ENCODE data around the gene SPO11.

The SPO11 gene

GRCh38 chr20:57372581-57373350, 43.2 kb downstream of the SPO11 start:
- H3K4me3 ChIP-seq (ENCODE audit: low read depth, low read length): no peak overlapping the region
- no peaks in the 10 kb centered on the region for H3K9me3 ChIP-seq (ENCODE audit: control insufficient read depth, insufficient read depth, low read length)
- H3K27me3 ChIP-seq (ENCODE audit: control insufficient read depth, insufficient read depth, low read length): no peaks in the 10 kb centered on the region
- peaks cover 66% of the 10 kb centered on the region for H3K36me3 ChIP-seq (ENCODE audit: control insufficient read depth, insufficient read depth, low read length)
- no peak overlapping the region for H3K9ac ChIP-seq (ENCODE audit: low read depth, low read length)
- H3K4me1 ChIP-seq (ENCODE audit: control insufficient read depth, insufficient read depth, low read length): no peaks in the 10 kb centered on the region

DNA sequence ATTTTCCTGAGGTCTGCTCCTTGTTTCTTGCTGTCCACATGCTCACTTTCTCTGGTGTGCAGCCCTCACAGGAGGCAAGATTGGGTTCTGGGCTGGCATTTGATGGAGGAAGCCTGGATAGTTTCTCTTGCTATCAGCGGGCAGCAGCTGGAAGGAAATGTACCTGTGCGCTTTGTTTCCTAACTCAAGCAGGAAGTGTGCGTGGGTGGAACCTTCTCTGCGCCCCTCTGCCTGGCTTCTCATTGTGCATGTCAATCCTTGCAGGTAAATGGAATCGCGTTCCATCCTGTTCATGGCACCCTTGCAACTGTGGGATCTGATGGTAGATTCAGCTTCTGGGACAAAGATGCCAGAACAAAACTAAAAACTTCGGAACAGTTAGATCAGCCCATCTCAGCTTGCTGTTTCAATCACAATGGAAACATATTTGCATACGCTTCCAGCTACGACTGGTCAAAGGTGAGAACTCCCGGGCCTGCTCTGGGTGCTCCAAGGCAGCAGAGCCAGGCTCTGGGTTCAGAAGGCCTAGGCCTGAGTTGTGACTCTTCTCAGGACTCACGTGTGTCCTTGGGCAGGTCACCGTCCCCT, 44.8 kb downstream of the SPO11 start:
- Histone ChIP-seq H3K27me3 (ENCODE audit: control insufficient read depth, insufficient read depth, low read length) (no peaks in the 10 kb centered on the region), H3K4me3 (ENCODE audit: low read depth, low read length) (no peak overlapping the region), H3K4me1 (ENCODE audit: control insufficient read depth, insufficient read depth, low read length) (no peaks in the 10 kb centered on the region), H3K9me3 (ENCODE audit: control insufficient read depth, insufficient read depth, low read length) (no peaks in the 10 kb centered on the region), H3K9ac (ENCODE audit: low read depth, low read length) (no peak overlapping the region), H3K36me3 (ENCODE audit: control insufficient read depth, insufficient read depth, low read length) (peaks cover 62% of the 10 kb centered on the region)

DNA sequence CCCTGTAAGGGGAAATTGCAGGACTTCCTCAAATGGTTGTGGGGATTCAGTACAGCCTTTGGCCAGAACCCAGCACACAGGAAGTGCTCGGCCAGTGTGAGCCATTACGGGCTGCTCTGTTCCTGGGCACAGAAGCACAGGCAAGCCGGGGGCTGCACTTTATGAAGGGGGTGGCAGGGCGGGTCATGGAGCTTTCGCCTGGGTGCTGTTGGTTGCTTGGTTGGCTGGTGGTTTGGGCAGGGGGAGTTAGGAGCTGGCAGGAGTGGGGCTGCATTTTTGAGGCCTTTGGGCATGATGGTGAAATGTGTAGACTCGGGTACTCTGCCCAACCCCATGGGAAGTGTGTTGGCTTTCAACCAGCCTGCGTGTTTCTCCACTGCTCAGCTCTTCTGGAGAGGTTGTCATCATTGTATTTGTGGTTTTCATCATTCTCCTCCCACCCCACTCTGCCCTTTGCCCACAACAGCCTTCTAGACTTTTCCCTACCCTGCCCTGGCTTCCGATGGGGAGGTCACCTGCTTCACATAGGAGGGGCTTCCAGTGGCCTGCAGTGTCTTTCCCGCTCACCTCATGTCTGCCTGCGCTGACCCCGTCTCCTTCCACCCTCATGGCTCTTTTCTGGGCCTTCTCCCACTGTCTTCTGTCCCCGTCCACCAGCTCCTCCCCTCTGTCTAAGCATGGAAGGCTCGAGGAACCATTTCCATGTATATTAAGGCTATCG, 45.5 kb downstream of the SPO11 start:
- no peaks in the 10 kb centered on the region for H3K27me3 ChIP-seq (ENCODE audit: control insufficient read depth, insufficient read depth, low read length)
- no peak overlapping the region for H3K9ac ChIP-seq (ENCODE audit: low read depth, low read length)
- no peaks in the 10 kb centered on the region for H3K9me3 ChIP-seq (ENCODE audit: control insufficient read depth, insufficient read depth, low read length)
- peaks cover 57% of the 10 kb centered on the region for H3K36me3 ChIP-seq (ENCODE audit: control insufficient read depth, insufficient read depth, low read length)
- no peaks in the 10 kb centered on the region for H3K4me1 ChIP-seq (ENCODE audit: control insufficient read depth, insufficient read depth, low read length)
- H3K4me3 ChIP-seq (ENCODE audit: low read depth, low read length): no peak overlapping the region

DNA sequence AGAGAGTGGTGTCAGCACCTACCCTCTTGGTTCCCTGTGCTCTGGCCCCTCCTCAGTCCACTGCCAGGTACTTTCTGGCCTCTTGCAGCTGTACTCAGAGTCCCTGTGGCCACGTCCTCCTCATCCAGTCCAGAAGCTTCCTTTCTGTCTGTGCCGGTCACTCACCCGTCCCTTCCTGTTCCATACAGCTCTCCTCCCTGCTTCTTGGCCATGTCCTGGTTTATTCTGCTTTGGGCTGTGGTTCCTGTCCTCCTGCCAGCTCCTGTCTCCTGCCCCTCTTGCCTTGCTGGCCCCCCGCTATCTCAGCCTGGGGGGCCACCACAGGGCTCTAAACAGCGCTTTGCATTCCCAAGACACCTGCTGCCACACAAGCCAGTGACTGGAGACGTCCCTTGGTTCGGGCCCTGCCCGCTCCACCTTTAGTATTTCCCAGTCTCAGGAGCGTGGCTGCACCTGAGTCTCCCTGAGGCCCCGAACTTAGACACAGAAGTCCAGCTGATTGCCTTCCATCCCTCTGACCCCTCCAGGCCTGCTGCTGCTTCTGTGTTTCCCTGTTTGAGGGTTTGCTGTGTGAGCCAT, 46.1 kb downstream of the SPO11 start:
- H3K9ac ChIP-seq (ENCODE audit: low read depth, low read length): no peak overlapping the region

GRCh38 chr20:57377350-57377749, 47.7 kb downstream of the SPO11 start:
- Histone ChIP-seq H3K9me3 (ENCODE audit: control insufficient read depth, insufficient read depth, low read length) (no peaks in the 10 kb centered on the region), H3K4me3 (ENCODE audit: low read depth, low read length) (no peak overlapping the region), H3K9ac (ENCODE audit: low read depth, low read length) (no peak overlapping the region), H3K4me1 (ENCODE audit: control insufficient read depth, insufficient read depth, low read length) (no peaks in the 10 kb centered on the region), H3K27me3 (ENCODE audit: control insufficient read depth, insufficient read depth, low read length) (no peaks in the 10 kb centered on the region), H3K36me3 (ENCODE audit: control insufficient read depth, insufficient read depth, low read length) (peaks cover 37% of the 10 kb centered on the region)

More for the DNA sequence above, 46.1 kb downstream of the SPO11 start:
- Histone ChIP-seq H3K4me3 (ENCODE audit: low read depth, low read length) (no peak overlapping the region), H3K9me3 (ENCODE audit: control insufficient read depth, insufficient read depth, low read length) (no peaks in the 10 kb centered on the region), H3K4me1 (ENCODE audit: control insufficient read depth, insufficient read depth, low read length) (no peaks in the 10 kb centered on the region), H3K27me3 (ENCODE audit: control insufficient read depth, insufficient read depth, low read length) (no peaks in the 10 kb centered on the region), H3K36me3 (ENCODE audit: control insufficient read depth, insufficient read depth, low read length) (peaks cover 52% of the 10 kb centered on the region)

GRCh38 chr20:57378107-57378506, 48.5 kb downstream of the SPO11 start:
- no peaks in the 10 kb centered on the region for H3K27me3 ChIP-seq (ENCODE audit: control insufficient read depth, insufficient read depth, low read length)
- no peak overlapping the region for H3K9ac ChIP-seq (ENCODE audit: low read depth, low read length)
- H3K9me3 ChIP-seq (ENCODE audit: control insufficient read depth, insufficient read depth, low read length): no peaks in the 10 kb centered on the region
- H3K4me3 ChIP-seq (ENCODE audit: low read depth, low read length): no peak overlapping the region
- H3K36me3 ChIP-seq (ENCODE audit: control insufficient read depth, insufficient read depth, low read length): peaks cover 30% of the 10 kb centered on the region
- H3K4me1 ChIP-seq (ENCODE audit: control insufficient read depth, insufficient read depth, low read length): no peaks in the 10 kb centered on the region

- no peak overlapping the region for H3K9ac ChIP-seq (ENCODE audit: low read depth, low read length)
- H3K4me1 ChIP-seq (ENCODE audit: control insufficient read depth, insufficient read depth, low read length): no peaks in the 10 kb centered on the region
- no peaks in the 10 kb centered on the region for H3K27me3 ChIP-seq (ENCODE audit: control insufficient read depth, insufficient read depth, low read length)
- H3K4me3 ChIP-seq (ENCODE audit: low read depth, low read length): no peak overlapping the region
- H3K9me3 ChIP-seq (ENCODE audit: control insufficient read depth, insufficient read depth, low read length): no peaks in the 10 kb centered on the region
- peaks cover 23% of the 10 kb centered on the region for H3K36me3 ChIP-seq (ENCODE audit: control insufficient read depth, insufficient read depth, low read length)
Observed at GRCh38 chr20:57378646-57379262, 49.2 kb downstream of the SPO11 start.

GRCh38 chr20:57379263-57379647, 49.7 kb downstream of the SPO11 start:
- H3K4me3 ChIP-seq (ENCODE audit: low read depth, low read length): no peak overlapping the region
- no peaks in the 10 kb centered on the region for H3K27me3 ChIP-seq (ENCODE audit: control insufficient read depth, insufficient read depth, low read length)
- H3K9ac ChIP-seq (ENCODE audit: low read depth, low read length): no peak overlapping the region
- peaks cover 20% of the 10 kb centered on the region for H3K36me3 ChIP-seq (ENCODE audit: control insufficient read depth, insufficient read depth, low read length)
- H3K4me1 ChIP-seq (ENCODE audit: control insufficient read depth, insufficient read depth, low read length): no peaks in the 10 kb centered on the region
- no peaks in the 10 kb centered on the region for H3K9me3 ChIP-seq (ENCODE audit: control insufficient read depth, insufficient read depth, low read length)

DNA sequence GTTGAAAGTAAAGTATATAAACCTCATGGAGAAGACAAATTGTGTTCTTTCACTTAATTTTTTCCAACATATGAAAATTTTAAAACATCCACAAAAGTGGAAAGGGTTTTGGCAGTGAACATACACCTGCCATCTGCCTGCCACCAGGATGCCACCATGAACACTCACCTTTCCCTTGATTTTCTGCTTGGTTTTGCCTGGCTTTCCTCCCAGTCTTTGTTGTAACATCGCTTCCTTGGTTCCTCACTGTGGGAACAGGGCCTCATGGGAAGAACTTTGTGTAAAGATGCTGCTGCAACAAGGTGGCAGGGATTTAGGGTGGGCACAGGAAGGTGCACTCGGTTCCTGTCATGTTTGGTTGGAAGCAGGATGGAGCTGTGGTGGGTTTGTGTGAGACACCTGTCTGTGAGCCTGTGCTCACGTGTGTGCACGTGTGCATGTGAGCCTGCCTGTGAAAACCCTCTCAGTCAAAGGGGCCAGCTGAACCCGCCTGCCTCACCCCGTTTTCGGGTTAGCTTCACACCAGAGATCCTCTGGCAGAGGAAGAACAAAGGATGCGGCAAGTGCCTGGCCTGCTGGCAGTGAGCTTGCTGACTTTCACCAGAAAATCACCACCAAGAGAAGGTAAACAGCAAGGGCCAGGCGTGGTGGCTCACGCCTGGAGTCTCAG, 50.6 kb downstream of the SPO11 start:
- peaks cover 17% of the 10 kb centered on the region for H3K36me3 ChIP-seq (ENCODE audit: control insufficient read depth, insufficient read depth, low read length)
- H3K27me3 ChIP-seq (ENCODE audit: control insufficient read depth, insufficient read depth, low read length): no peaks in the 10 kb centered on the region
- no peak overlapping the region for H3K4me3 ChIP-seq (ENCODE audit: low read depth, low read length)
- H3K9me3 ChIP-seq (ENCODE audit: control insufficient read depth, insufficient read depth, low read length): no peaks in the 10 kb centered on the region
- no peak overlapping the region for H3K9ac ChIP-seq (ENCODE audit: low read depth, low read length)
- H3K4me1 ChIP-seq (ENCODE audit: control insufficient read depth, insufficient read depth, low read length): no peaks in the 10 kb centered on the region

DNA sequence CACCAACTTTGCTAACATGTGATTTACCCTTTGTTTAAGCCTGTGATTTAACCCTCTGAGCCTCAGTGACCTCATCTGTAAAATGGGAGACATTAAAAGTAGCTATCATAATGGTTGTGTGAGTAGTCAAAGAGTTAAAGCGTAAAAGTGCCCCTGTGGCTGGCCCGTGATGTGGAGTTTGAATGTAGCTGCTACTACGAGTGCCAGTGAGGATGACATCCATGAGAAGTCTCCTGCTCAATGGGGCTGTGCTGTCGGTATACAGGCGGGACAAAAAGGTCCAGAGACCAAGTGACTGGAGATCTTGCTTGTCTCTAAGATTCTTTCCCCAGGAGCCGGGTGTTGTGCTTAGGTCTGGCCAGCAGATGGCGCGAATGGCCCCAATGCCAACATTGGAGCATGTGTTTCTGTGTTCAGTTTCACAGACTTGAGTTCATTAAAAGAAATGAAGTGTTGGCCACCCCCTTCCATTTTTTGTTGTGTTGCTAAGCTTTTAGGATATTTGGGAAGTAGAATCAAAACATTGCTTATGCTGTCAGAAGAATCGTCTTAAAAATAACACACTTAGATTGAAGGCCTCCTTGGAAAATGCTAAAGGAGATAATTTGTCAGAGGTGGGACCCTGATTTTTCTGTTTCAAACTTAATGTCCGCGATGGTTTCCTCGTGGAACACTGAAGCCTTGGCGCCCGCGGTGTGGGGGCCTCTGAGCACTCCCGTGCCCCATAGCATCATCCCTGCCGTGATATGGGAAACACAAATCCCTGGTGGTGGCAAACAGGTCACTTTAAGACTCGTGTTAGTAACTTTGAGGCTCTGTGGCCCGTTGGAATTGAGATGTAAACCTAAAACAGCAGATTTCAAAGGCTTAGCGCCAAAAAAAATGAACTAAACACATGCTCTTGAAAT, 52.2 kb downstream of the SPO11 start:
- H3K4me3 ChIP-seq (ENCODE audit: low read depth, low read length): no peak overlapping the region
- H3K9me3 ChIP-seq (ENCODE audit: control insufficient read depth, insufficient read depth, low read length): no peaks in the 10 kb centered on the region
- H3K9ac ChIP-seq (ENCODE audit: low read depth, low read length): no peak overlapping the region
- H3K36me3 ChIP-seq (ENCODE audit: control insufficient read depth, insufficient read depth, low read length): peaks cover 4% of the 10 kb centered on the region
- H3K4me1 ChIP-seq (ENCODE audit: control insufficient read depth, insufficient read depth, low read length): no peaks in the 10 kb centered on the region
- H3K27me3 ChIP-seq (ENCODE audit: control insufficient read depth, insufficient read depth, low read length): no peaks in the 10 kb centered on the region
